HL-60/S4 treated with phorbol 12-myristate 13-acetate at 8.2 ng/mL for 4 days and 3 days (cell line): Measurements from ENCODE around the gene GPN2.
"Not testable (repeated sequence)": the region's sequence is repeated elsewhere in the genome, so short reads cannot be mapped to it uniquely, and the experiment has no call there.

Experiments
- in situ Hi-C: fragments of 300-500 bp; cut with MboI; formaldehyde crosslinking; loops from 2 replicates; pipeline ENCODE4 v1.15.0; 2022; ENCODE audit warnings: low sequenced_read_pairs

Gene GPN2

DNA sequence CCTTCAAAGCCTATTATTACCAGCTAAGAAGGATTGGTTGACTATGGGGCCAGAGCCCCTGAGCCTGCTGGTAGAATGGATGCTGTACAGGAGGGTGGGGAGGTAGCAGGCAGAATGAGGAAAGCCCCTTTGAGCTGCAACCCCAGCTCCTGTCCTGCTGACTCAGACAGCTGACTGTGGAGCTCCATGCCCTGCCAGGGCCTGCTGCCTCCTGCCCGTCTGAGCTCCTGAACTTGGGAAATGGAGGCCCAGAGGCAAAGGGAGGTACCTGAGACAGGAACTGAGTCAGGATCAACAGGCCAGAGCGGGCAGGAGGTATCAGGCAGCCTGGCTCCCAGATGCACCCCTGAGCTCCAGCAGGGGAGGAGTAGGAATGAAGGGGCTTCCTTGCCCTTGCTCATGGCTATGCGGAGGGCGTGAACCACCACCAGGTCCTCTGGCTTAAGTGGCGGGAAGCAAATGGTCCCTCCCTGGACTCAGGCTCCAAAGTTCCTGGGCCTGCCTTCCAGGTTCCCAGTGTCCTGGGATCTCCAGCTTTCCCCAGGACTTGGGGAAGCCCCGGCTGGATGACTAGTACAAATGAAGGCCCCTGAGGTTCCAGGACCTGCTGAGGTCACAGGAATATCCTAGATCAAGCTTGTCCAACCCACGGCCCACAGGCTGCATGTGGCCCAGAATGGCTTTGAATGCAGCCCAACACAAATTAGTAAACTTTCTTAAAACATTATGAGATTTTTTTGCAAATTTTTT, 31.0 kb downstream of the GPN2 start:
- in situ Hi-C loops, result no loop called here

- in situ Hi-C loops, result no loop called here
These were observed 31.9 kb downstream of the GPN2 start for GRCh38 chr1:26858160-26858559.

DNA sequence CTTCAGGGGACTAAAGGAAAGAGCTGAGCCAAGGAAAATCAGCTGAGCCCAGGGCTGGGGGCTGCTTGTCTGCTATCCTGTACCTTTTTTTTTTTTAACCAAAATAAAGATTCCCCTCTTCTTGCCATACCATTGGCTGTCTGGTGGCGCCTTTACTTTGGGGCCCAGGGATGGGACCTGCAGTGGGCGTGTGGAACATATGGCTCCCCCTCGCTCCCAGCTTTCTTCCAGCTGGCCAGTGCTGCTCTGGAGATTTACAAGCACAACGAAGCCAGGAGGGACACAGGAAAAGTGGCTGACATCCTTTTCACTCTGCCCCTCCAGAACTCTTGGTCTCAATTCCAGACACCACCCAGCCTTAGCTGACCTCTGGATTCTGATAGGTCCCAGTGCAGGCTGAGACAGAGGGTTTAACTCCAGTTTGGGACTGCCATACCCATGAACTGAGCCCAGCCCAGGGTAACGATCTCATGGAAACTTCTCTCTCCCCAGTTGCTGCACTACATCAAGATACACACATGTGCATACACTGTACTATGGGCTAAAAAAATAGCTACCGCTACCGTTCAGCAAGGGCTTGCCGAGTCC, 32.5 kb downstream of the GPN2 start:
- in situ Hi-C loops, result no loop called here

DNA sequence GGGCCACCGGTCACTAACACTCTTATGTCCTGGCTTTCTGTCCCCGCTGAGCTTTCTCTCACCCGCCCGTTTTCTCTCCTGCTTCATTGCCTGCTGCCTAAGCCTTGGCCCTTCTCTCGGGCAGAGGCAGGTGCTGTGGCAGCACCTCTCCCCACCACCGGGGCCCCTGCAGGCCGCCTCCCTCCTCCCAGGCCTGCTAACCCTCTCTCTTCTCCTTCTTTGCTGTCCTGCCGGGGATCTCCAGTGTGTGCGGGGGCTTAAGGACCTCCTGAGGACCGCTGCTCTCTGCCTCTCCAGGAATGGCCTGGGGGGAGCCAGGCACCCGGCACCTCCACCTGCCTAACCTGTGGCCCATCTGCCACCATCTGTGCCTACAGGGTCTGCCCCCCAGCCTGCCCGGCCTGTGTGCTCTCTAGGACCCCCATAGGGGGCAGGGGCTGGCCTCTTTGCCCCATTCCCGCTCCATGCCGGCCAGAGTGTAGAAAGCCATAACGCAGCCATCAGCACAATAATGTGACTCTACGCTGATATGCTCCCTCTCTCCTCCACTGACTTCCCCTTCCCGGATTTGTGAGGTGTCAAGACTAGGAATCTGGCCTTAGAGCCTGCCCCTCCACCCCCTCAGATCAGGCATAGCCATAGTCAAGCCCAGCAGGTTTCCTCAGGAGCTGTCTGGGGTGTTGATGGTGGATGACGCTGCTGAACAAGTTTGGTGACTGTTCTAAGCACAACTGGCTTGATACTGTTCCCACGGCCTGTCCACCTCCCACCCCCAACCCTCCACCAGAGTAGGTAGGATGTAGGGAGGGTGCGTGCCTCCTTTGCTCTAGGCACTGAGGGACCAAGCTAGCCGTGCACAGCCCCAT, 33.2 kb downstream of the GPN2 start:
- in situ Hi-C loops, result no loop called here

GRCh38 chr1:26856181-26856580, 33.9 kb downstream of the GPN2 start:
- in situ Hi-C loops, result no loop called here

- in situ Hi-C loops, result no loop called here
These were observed 34.4 kb downstream of the GPN2 start for GRCh38 chr1:26855636-26856035.

- in situ Hi-C loops, result no loop called here
These were observed 35.2 kb downstream of the GPN2 start for GRCh38 chr1:26854906-26855305.

GRCh38 chr1:26853600-26853999, 36.5 kb downstream of the GPN2 start:
- in situ Hi-C loops, result no loop called here

GRCh38 chr1:26853156-26853555, 36.9 kb downstream of the GPN2 start:
- in situ Hi-C loops, result no loop called here

GRCh38 chr1:26852701-26853100, 37.4 kb downstream of the GPN2 start:
- in situ Hi-C loops, result no loop called here

DNA sequence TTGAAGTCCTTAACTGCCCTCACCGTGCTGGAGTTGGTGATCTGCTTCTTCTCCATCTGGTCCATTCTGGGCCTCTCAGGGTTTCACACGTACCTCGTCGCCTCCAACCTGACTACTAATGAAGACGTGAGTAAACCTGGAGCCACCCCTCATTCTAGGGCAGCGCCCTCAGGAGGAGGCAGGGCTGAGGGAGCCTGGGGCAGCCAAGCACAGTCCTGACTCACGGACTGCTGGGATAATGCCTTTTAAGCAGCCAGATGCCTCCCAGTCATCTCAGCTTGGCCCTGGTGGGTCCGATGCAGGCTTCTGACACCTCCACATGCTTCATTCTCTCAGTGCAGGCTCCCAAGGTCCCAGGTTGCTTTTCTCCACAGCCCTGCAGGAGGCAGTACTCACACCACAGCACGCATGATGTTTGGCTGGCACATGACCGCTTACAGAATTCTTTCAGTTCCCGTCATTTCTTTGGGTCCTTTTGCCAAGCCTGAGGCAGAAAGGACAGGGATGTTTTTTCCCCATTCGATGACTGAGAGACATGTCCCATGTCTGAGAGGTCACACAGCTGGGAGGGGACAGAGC, 38.9 kb downstream of the GPN2 start:
- in situ Hi-C loops, result no loop called here

GRCh38 chr1:26848941-26849774, 40.9 kb downstream of the GPN2 start:
- in situ Hi-C loops, result no loop called here

DNA sequence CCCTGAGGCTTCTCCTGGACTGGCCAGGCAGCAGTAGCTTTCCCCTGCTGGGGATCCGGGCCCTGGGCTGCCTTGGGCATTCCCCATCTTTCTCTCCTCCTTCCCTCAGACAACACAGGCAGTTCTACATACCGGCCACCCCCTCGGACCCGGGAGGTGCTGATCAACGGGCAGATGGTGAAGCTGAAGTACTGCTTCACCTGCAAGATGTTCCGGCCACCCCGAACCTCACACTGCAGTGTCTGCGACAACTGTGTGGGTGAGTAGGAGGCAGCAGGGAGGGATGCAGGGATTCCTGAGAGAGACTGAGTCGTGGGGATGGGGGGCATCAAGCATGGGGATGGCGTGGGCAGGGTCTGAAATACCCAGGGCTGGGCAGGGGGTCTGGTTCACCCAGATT, 41.6 kb downstream of the GPN2 start:
- in situ Hi-C loops, result no loop called here

DNA sequence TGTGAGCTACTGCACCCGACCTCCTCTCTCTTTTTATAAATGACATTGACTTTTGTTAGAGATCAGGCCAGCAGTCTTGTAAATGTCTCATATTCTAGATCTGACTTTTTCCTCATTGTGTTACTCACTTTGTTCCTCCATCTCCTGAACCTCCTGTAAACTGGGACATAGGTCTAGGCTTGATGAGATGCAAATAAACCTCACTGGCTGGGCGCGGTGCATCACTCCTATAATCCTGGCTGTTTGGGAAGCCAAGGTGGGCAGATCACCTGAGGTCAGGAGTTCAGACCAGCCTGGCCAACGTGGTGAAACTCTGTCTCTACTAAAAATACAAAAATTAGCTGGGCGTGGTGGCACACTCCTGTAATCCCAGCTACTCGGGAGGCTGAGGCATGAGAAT, 42.3 kb downstream of the GPN2 start:
- in situ Hi-C loops, result not testable (repeated sequence)

DNA sequence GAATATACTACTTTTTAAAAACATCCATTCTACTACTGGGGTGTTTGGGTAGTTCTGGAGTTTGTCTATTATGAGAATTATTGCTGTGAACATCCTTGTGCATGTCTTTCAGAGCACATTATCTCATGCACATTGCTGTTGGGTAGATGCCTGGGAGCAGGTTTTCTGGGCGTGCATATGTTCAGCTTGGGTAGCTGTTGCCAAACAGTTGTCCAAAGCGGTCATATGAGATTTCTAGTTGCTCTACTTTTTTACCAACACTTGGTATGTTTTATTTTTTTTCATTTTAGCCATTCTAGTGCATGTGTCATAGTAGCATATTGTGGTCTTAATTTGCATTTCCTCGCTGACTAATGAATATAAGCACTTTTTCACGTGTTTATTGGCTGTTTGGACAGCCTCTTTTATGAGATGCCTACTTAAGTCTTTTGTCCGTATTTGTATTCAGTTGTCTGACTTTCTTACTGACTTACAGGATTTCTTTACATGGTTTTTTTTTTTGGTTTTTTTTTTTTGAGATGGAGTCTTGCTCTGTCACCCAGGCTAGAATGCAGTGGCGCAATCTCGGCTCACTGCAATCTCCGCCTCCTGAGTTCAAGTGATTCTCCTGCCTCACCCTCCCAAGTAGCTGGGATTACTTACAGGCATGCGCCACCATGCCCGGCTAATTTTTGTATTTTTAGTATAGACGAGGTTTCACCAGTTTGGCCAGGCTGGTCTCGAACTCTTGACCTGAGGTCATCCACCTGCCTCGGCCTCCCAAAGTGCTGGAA, 45.5 kb downstream of the GPN2 start:
- in situ Hi-C loops, result no loop called here

- in situ Hi-C loops, result no loop called here
These were observed 50.3 kb downstream of the GPN2 start for GRCh38 chr1:26839779-26840178.

DNA sequence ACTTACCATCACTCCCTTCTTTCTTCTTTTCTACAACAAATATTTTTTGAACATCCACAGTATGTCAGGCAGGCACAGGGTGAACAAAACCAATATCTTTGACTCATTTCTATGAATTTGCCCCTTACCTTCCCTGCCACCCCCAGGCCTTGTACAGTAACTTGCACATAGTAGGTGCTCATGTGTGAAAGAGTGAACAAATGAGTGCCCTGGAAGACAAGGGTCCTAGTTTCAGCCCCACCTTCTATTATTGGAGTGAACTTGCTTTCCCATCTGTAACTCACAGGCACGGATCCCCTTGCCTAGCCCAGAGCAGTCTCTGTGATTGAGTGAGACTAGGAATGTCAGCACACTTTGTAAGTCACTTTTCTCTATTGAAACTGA, 50.8 kb downstream of the GPN2 start:
- in situ Hi-C loops, result no loop called here

DNA sequence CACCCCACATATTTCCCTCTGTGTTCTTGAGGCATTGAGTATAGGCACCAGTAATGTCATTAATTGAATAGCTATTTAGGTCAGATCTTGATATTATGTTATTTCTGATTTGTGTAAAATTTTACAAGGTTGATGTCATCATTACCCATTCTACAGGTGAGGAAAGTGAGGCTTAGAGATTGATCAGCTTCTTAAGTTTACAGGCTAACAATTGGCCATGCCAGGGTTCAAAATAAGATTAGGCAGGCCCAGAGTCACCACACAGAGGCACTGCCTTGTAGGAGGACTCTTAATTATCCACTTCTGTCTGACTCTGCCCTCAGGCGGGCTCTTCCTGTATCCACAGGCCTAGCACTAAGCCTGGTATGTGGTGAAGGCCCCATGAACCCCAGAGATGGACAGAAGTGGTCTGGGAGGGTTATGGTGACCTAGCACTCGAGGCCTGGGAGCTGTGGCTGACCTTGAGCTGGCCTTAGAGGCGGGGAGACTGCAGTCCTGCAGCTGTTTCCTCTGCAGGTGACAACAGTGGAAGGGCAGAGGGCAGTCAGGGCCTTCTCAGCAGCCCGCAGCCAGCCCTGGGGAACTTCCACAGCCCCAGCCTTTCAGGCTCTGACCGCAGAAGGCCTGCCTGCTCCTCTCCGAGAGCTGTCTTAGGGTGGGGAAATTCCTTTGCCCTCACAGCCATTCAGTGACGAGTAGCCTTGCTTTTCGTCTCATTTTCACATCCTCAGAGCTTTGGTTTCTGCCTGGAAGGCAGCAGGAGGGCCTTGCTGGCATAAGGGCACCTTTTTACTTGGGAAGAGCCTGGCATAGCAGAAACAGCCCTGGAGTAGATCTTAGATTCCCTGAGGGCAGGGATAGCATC, 51.4 kb downstream of the GPN2 start:
- in situ Hi-C loops, result no loop called here

DNA sequence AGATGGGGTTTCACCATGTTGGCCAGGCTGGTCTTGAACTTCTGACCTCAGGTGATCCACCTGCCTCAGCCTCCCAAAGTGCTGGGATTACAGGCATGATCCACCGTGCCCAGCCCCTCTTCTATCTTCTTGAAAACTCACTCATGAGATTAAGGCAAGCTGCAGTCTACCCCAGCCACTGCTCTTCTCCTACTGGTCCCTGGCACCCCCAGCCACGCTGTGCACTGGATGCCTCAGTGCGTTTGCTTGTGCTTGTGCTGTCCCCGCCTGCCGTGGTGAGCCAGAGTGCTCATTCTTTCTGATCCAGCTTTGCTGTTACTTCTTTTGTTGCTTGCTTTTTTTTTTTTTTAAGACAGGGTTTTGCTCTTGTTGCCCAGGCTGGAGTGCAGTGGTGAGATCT, 52.4 kb downstream of the GPN2 start:
- in situ Hi-C loops, result not testable (repeated sequence)
